HEK293 (cell line): ENCODE measurements around the gene TJP3.
A peak's percentile ranks its signal among the peaks of the same experiment; 100 is the strongest.

ENCODE experiments used
- CTCF ChIA-PET: fragments of 350-600 bp; formaldehyde crosslinking; extraction: SDS; loops from one replicate; lab custom pipeline; 2021; ENCODE audit warnings: antibody characterized with exemption; lab: Yijun Ruan, JAX
- POLR2A ChIA-PET: fragments of 300-600 bp; formaldehyde crosslinking; extraction: SDS; loops from one replicate; lab custom pipeline; 2020; ENCODE audit warnings: antibody characterized with exemption, inconsistent platforms; lab: Yijun Ruan, JAX
- H3K27ac ChIP-seq: fragments of 200-500 bp; sonication (Bioruptor generic); 2 replicates; pipeline ENCODE4 v1.5.1; 2014; ENCODE audit warnings: low read depth, low read length, control low read depth, inconsistent platforms; ENCODE audit errors: extremely low read depth
- H3K36me3 ChIP-seq, 2 experiments: fragments of 200-500 bp in 1 of 2; sonication (Bioruptor generic) in 1 of 2; 1 replicate in 1 of 2; 2 replicates in 1 of 2; pipeline ENCODE4 v1.5.1; 2014 to 2017; ENCODE audit warnings: inconsistent platforms in 2 of 2, low read length in 2 of 2; ENCODE audit not compliant: control insufficient read depth in 2 of 2, insufficient read depth in 1 of 2
- H3K4me1 ChIP-seq: fragments of 200-500 bp; sonication (Bioruptor generic); 2 replicates; pipeline ENCODE4 v1.5.1; 2014; ENCODE audit warnings: mild to moderate bottlenecking, low read length, inconsistent platforms; ENCODE audit not compliant: control insufficient read depth, insufficient read depth
- H3K4me3 ChIP-seq: 2 replicates; pipeline ENCODE4 v1.5.1; 2011; ENCODE audit warnings: low read depth, mild to moderate bottlenecking, control low read depth, low read length, moderate library complexity
- H3K9me3 ChIP-seq: fragments of 200-500 bp; sonication (Bioruptor generic); 2 replicates; pipeline ENCODE4 v1.5.1; 2014; ENCODE audit warnings: low read depth, low read length, inconsistent platforms; ENCODE audit not compliant: control insufficient read depth, insufficient read depth
- CTCF ChIP-seq: fragments of 450-650 bp; formaldehyde crosslinking; IDR thresholded peaks from 2 replicates; pipeline ENCODE4 v1.5.1; 2016; ENCODE audit warnings: missing biosample characterization, missing genetic modification characterization
- GFI1B ChIP-seq: fragments of 450-650 bp; formaldehyde crosslinking; IDR thresholded peaks from 2 replicates; pipeline ENCODE4 v1.5.1; 2016; ENCODE audit warnings: missing biosample characterization, missing genetic modification characterization
- HIC1 ChIP-seq: fragments of 450-650 bp; formaldehyde crosslinking; IDR thresholded peaks from 2 replicates; pipeline ENCODE4 v1.5.1; 2016; ENCODE audit warnings: missing biosample characterization, missing genetic modification characterization
- MZF1 ChIP-seq: fragments of 450-650 bp; formaldehyde crosslinking; IDR thresholded peaks from 2 replicates; pipeline ENCODE4 v1.5.1; 2017; ENCODE audit warnings: missing biosample characterization, missing genetic modification characterization, borderline replicate concordance
- SETDB1 ChIP-seq: IDR thresholded peaks from one replicate; pipeline ENCODE4 v1.6.1; 2017; ENCODE audit warnings: mild to moderate bottlenecking, low read length, moderate library complexity, mixed read lengths; ENCODE audit not compliant: insufficient read length
- TSHZ1 ChIP-seq: fragments of 450-650 bp; formaldehyde crosslinking; IDR thresholded peaks from 2 replicates; pipeline ENCODE4 v1.5.1; 2016; ENCODE audit warnings: missing biosample characterization, missing genetic modification characterization, borderline replicate concordance
- YY2 ChIP-seq: fragments of 450-650 bp; formaldehyde crosslinking; IDR thresholded peaks from 2 replicates; pipeline ENCODE4 v1.5.1; 2016; ENCODE audit warnings: missing biosample characterization, missing genetic modification characterization
- ZBTB17 ChIP-seq: fragments of 450-650 bp; formaldehyde crosslinking; IDR thresholded peaks from 2 replicates; pipeline ENCODE4 v1.5.1; 2016; ENCODE audit warnings: missing biosample characterization, missing genetic modification characterization
- ZFHX2 ChIP-seq: fragments of 450-650 bp; formaldehyde crosslinking; conservative IDR thresholded peaks from 2 replicates; pipeline ENCODE4 v1.5.1; 2016; ENCODE audit warnings: missing biosample characterization, missing genetic modification characterization
- ZNF174 ChIP-seq: fragments of 450-650 bp; formaldehyde crosslinking; IDR thresholded peaks from 2 replicates; pipeline ENCODE4 v1.5.0; 2017; ENCODE audit warnings: missing biosample characterization, mild to moderate bottlenecking, missing genetic modification characterization
- ZNF175 ChIP-seq: fragments of 450-650 bp; formaldehyde crosslinking; IDR thresholded peaks from 2 replicates; pipeline ENCODE4 v1.5.1; 2016; ENCODE audit warnings: missing biosample characterization, missing genetic modification characterization
- ZNF239 ChIP-seq: fragments of 450-650 bp; formaldehyde crosslinking; IDR thresholded peaks from 2 replicates; pipeline ENCODE4 v1.5.1; 2016; ENCODE audit warnings: missing biosample characterization, missing genetic modification characterization
- ZNF324 ChIP-seq: fragments of 450-650 bp; formaldehyde crosslinking; IDR thresholded peaks from 2 replicates; pipeline ENCODE4 v1.5.1; 2016; ENCODE audit warnings: missing biosample characterization, missing genetic modification characterization
- ZNF335 ChIP-seq: fragments of 450-650 bp; formaldehyde crosslinking; conservative IDR thresholded peaks from 2 replicates; pipeline ENCODE4 v1.5.1; 2016; ENCODE audit warnings: missing biosample characterization, missing genetic modification characterization
- ZNF341 ChIP-seq: fragments of 450-650 bp; formaldehyde crosslinking; IDR thresholded peaks from 2 replicates; pipeline ENCODE4; 2016; ENCODE audit warnings: low read depth, missing biosample characterization, missing genetic modification characterization
- ZNF391 ChIP-seq: fragments of 450-650 bp; formaldehyde crosslinking; IDR thresholded peaks from 2 replicates; pipeline ENCODE4 v1.5.1; 2016; ENCODE audit warnings: low read depth, missing biosample characterization, missing genetic modification characterization, borderline replicate concordance
- ZNF416 ChIP-seq: fragments of 450-650 bp; formaldehyde crosslinking; IDR thresholded peaks from 2 replicates; pipeline ENCODE4 v1.5.1; 2016; ENCODE audit warnings: missing biosample characterization, missing genetic modification characterization
- ZNF423 ChIP-seq: fragments of 450-650 bp; formaldehyde crosslinking; IDR thresholded peaks from 2 replicates; pipeline ENCODE4 v1.5.1; 2016; ENCODE audit warnings: missing biosample characterization, missing genetic modification characterization
- ZNF529 ChIP-seq: fragments of 450-650 bp; formaldehyde crosslinking; IDR thresholded peaks from 2 replicates; pipeline ENCODE4 v1.5.1; 2017; ENCODE audit warnings: missing genetic modification characterization, missing biosample characterization; ENCODE audit not compliant: insufficient replicate concordance
- ZNF558 ChIP-seq: fragments of 450-650 bp; formaldehyde crosslinking; IDR thresholded peaks from 2 replicates; pipeline ENCODE4 v1.5.1; 2016; ENCODE audit warnings: missing biosample characterization, missing genetic modification characterization
- ZNF561 ChIP-seq: fragments of 450-650 bp; IDR thresholded peaks from 2 replicates; pipeline ENCODE4 v1.5.1; 2018; ENCODE audit warnings: missing biosample characterization, missing genetic modification characterization, borderline replicate concordance
- ZNF596 ChIP-seq: fragments of 450-650 bp; IDR thresholded peaks from 2 replicates; pipeline ENCODE4 v1.5.0; 2018; ENCODE audit warnings: missing biosample characterization, mild to moderate bottlenecking, missing genetic modification characterization, moderate library complexity
- ZNF610 ChIP-seq: fragments of 450-650 bp; formaldehyde crosslinking; IDR thresholded peaks from 2 replicates; pipeline ENCODE4 v1.5.1; 2016; ENCODE audit warnings: missing biosample characterization, missing genetic modification characterization, borderline replicate concordance
- ZNF670 ChIP-seq: fragments of 450-650 bp; formaldehyde crosslinking; IDR thresholded peaks from 2 replicates; pipeline ENCODE4 v1.5.1; 2016; ENCODE audit warnings: missing biosample characterization, missing genetic modification characterization, low read depth
- ZNF777 ChIP-seq: fragments of 450-650 bp; formaldehyde crosslinking; IDR thresholded peaks from 2 replicates; pipeline ENCODE4 v1.5.1; 2017; ENCODE audit warnings: missing biosample characterization, missing genetic modification characterization, borderline replicate concordance
- ZNF792 ChIP-seq: fragments of 450-650 bp; formaldehyde crosslinking; IDR thresholded peaks from 2 replicates; pipeline ENCODE4 v1.5.1; 2016; ENCODE audit warnings: missing biosample characterization, missing genetic modification characterization
- ZNF843 ChIP-seq: fragments of 450-650 bp; formaldehyde crosslinking; IDR thresholded peaks from 2 replicates; pipeline ENCODE4 v1.5.1; 2016; ENCODE audit warnings: missing biosample characterization, missing genetic modification characterization

TJP3 gene

GRCh38 chr19:3784607-3785450 is 76.6 kb downstream of the TJP3 start:
- CTCF ChIA-PET, result interaction anchor here (0.9 to 1.1 kb wide), 2 partner anchors 9 kb away, joined by 3 to 4 read pairs; no protein-coding TSS in a partner anchor
- POLR2A ChIA-PET, result interaction anchor here (1.6 kb wide), 1 partner anchor 23 kb away, joined by 6 read pairs; the partner anchor contains the start of genes APBA3 and MRPL54
- Histone ChIP-seq H3K36me3 (no peaks in the 10 kb centered on the region), H3K4me3 (no peak overlapping the region), H3K9me3 (no peaks in the 10 kb centered on the region), H3K4me1 (no peaks in the 10 kb centered on the region), H3K27ac (no peak overlapping the region)
- 0 out of 2 replicates have a peak, but pooled peaks have one; percentile 18 for TF ChIP-seq ZNF391 (tag by site-specific recombination)
- 0 out of 2 replicates have a peak, but pooled peaks have one; percentile 28 for TF ChIP-seq HIC1 (tag by site-specific recombination)
- no peak for TF ChIP-seq ZFHX2 (tag by site-specific recombination)

- Histone ChIP-seq H3K4me1 (no peaks in the 10 kb centered on the region), H3K4me3 (peak overlapping the region; percentile 32), H3K27ac (no peak overlapping the region; the same call in 1 of the 2 replicates), H3K9me3 (no peaks in the 10 kb centered on the region), H3K36me3 (no peaks in the 10 kb centered on the region)
- ChIA-PET CTCF (interaction anchor here (0.9 kb wide), 1 partner anchor 8 kb away, joined by 3 read pairs; no protein-coding TSS in a partner anchor), POLR2A (interaction anchor here (1.6 kb wide), 1 partner anchor 23 kb away, joined by 6 read pairs; the partner anchor contains the start of genes APBA3 and MRPL54)
- no peak for TF ChIP-seq ZNF610
- TF ChIP-seq ZNF335 (tag by site-specific recombination), result peak; percentile 88
- TF ChIP-seq ZNF416 (tag by site-specific recombination), result no peak
- TF ChIP-seq MZF1, result no peak
- no peak for TF ChIP-seq ZNF843 (tag by site-specific recombination)
- TF ChIP-seq ZNF324 (tag by site-specific recombination), result no peak
- TF ChIP-seq ZNF792 (tag by site-specific recombination), result no peak
- TF ChIP-seq ZNF239 (tag by site-specific recombination), result no peak
- TF ChIP-seq ZBTB17 (tag by site-specific recombination), result no peak
- no peak for TF ChIP-seq ZNF174 (tag by site-specific recombination)
- TF ChIP-seq ZNF596, result no peak
- TF ChIP-seq CTCF (tag by site-specific recombination), result no peak
- TF ChIP-seq YY2 (tag by site-specific recombination), result no peak
- peak; percentile 83; the same call in 1 of the 2 replicates for TF ChIP-seq ZNF777 (tag by site-specific recombination)
- TF ChIP-seq ZNF558 (tag by site-specific recombination), result no peak
- TF ChIP-seq ZNF423 (tag by site-specific recombination), result no peak
- no peak for TF ChIP-seq ZNF561 (tag by site-specific recombination)
- no peak for TF ChIP-seq ZNF529
- no peak for TF ChIP-seq ZNF670 (tag by site-specific recombination)
- TF ChIP-seq ZNF341 (tag by site-specific recombination), result no peak
- TF ChIP-seq ZNF175 (tag by site-specific recombination), result no peak
- TF ChIP-seq GFI1B (tag by site-specific recombination), result no peak
- no peak for TF ChIP-seq SETDB1
- TF ChIP-seq TSHZ1 (tag by site-specific recombination), result no peak
Measured at GRCh38 chr19:3785451-3785937, 77.3 kb downstream of the TJP3 start.
